ENCODE measurements around the gene PFKFB2.
"Not testable (repeated sequence)": the region's sequence is repeated elsewhere in the genome, so short reads cannot be mapped to it uniquely, and the experiment has no call there.

The PFKFB2 gene

GRCh38 chr1:207041397-207041796 is 11.7 kb upstream of the PFKFB2 start:
- not testable (repeated sequence) for FAIRE-seq

DNA sequence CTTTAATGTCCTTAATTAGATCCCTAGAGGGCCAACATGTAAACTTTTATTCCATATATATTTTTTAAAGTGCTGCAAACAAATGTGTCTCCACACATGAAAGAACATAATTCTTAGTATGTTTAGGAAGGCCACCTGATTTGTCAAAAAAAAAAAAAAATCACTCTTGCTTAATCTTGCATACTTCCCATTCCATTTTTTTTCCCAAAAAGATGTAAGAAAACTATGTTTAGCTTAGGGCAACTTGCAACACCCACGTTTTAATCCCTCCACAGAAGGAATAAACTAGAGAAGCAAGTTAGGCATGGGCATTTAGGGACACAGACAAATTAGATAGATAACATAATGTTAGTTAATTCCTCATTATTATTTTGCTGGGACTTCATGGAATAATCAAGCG is 7.6 kb upstream of the PFKFB2 start:
- FAIRE-seq: no peak

GRCh38 chr1:207047505-207047904 is 5.6 kb upstream of the PFKFB2 start:
- no peak for FAIRE-seq

GRCh38 chr1:207048041-207048440 is 5.0 kb upstream of the PFKFB2 start:
- no peak for FAIRE-seq

DNA sequence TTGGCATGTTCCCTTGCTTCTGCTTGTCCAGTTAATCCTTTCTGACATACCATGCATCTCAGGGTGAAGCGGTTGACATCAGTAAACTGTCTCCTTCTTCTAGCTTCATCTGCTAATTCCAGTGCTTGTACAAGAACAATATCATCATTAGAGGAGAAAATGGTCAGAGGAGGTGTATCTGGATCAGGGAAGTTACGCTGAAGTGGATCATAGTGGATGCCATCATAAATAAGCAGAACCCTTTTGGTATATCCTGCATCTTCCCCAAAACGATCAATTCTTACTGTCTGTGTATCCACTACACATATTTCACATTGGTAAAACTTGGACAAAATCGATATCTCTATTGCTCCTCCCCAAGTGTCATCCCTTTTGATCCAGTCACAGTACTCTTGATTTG is 4.0 kb upstream of the PFKFB2 start:
- no peak for FAIRE-seq

DNA sequence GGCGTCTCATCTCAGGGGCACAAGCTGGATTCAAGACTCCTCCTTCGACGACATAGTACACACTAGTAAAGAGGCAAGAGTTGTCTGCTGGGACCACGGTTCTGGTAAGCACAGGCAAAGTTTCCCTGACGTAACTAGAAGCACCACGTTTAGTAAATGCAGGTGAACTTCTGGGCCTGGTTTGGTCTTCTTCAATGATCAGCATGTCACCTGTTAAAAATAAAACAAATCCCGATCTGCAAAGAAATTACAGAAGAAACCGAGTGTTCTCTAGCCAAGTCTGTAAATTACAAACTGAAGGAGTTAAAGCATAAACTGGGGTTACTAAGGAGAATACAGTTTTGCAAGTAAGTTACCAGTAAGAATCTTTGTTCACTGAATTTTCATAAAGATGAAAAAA is 3.6 kb upstream of the PFKFB2 start:
- FAIRE-seq: no peak

DNA sequence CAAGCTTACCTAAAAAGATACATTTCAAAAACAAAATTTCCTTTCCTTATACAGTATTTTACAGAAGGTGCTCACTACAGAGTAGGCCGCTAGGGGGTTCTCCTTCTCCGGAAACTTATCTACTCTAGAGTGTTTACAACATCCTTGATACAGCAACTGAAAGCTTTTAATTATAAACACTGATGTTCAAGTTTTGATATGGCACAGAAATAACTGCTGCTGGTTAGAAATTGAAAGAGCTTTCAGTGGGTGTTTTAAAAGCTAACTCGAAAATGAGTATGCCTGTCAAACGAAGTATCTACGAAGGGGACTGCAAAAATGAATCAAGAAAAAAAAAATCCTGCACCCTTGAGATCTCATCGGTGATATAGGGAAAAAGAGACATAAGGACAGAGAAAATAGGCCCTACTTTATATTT is 3.1 kb upstream of the PFKFB2 start:
- FAIRE-seq: no peak

GRCh38 chr1:207050480-207051190 is 2.4 kb upstream of the PFKFB2 start:
- no peak for FAIRE-seq

- FAIRE-seq: no peak
Observed at GRCh38 chr1:207051191-207051943, 1.7 kb upstream of the PFKFB2 start, which contains the start of gene YOD1. Gene YOD1 (minus strand): TSS chr1:207051208. CDS start chr1:207051030, 178 bp downstream.

GRCh38 chr1:207054491-207054890 is 1.4 kb downstream of the PFKFB2 start:
- no peak for FAIRE-seq

DNA sequence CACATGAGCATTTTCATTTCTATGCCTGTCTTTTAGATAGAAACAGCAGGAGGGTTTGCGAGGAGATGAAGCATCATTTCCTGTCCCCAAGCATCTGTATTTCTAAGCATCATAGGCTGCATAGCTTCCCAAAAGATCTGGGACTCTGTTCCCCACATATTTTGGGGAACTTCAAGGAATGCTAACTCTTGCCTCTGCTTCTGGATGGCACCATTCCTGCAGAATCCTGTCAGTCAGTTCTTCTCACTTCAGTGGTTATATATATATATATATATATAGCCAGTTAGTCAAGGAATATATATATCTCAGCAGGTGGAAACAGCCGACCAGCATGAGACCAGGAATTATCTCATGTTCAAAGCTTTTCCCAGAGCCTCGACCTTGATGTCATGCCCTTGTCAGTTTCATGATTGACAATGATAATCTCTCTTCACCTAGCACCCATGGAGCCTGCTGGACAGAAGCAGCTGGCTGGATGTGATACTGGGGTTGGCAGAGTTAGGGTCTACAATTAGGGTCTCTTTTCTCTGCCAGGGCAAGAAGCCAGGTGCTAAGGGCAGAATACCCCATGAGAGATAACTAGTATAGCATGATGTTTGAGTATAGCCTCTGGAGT is 2.4 kb downstream of the PFKFB2 start:
- no peak for FAIRE-seq

- no peak for FAIRE-seq
Observed at GRCh38 chr1:207056673-207057072, 3.6 kb downstream of the PFKFB2 start.

DNA sequence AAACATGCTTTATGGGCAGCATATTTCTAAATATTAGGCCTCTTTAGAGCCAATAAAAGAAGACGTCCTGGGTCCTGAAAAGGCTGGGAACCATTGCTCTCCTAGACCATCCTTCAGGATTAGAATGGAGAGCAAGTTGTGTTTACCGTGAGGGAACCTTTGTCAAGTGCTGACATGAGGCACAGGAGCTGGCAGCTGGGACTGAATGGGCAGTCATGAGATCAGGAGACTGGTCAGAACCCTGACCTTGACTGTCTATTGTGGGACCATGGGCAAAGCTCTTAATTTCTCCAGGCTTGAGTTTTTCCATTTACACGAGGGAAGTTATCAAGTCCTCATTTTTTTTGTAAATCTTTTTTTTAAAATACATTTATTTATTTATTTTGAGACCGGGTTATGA is 5.2 kb downstream of the PFKFB2 start:
- FAIRE-seq: no peak

- FAIRE-seq: no peak
Observed at GRCh38 chr1:207058878-207059867, 6.1 kb downstream of the PFKFB2 start.

GRCh38 chr1:207059881-207060280 is 6.8 kb downstream of the PFKFB2 start:
- FAIRE-seq: no peak

DNA sequence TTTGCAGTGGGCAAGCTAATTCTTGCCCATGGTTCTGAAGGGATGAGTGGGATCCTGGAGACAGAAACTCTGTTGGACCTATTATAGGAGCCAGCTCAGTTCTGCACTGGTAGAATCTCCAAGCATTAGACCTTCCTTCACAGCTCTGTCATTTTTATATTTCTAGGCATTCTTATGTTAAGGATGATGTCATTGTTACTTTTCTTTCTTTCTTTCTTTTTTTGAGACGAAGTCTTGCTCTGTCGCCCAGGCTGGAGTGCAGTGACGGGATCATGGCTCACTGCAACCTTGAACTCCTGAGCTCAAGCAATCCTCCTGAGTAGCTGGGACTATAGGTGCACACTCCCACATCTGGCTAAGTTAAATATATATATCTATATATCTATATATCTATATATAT is 7.5 kb downstream of the PFKFB2 start:
- no peak for FAIRE-seq

DNA sequence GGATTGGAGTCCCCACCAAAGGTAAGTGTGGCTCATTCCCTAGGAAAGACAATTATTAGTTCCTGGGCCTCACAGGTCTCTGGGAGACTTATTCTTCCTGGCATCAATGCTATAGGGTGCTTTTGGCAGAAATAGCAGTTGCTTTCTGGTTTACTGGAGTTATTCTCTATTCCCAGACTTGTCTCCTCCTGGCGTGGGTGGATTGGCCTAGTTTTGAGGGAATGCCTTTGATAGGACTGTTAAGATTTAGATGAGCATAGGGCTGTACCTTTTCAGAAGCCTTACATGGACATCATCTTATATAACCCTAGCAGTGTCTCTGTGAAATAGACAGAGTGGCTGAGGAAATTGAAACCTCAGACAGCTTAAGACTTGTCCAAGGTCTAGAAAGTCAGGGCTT is 9.0 kb downstream of the PFKFB2 start:
- no peak for FAIRE-seq

DNA sequence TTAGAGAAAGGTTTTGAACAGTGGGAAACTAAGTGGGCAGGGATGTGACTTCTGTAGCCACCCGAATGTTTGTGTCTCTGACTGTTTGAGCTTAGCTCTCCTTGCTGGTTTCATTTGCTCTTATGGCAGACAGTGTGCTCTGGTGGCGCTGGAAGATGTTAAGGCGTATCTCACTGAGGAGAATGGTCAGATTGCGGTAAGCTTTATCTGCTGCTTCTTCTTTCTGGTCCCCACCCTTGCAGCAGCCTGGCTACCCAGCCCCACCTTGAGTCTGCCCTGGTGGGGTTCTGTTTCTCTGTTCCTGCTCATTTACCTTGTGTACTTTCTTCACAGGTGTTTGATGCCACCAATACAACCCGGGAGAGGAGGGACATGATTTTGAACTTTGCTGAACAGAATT is 9.9 kb downstream of the PFKFB2 start:
- no peak for FAIRE-seq

- FAIRE-seq: no peak
Observed at GRCh38 chr1:207064561-207064960, 11.5 kb downstream of the PFKFB2 start.

DNA sequence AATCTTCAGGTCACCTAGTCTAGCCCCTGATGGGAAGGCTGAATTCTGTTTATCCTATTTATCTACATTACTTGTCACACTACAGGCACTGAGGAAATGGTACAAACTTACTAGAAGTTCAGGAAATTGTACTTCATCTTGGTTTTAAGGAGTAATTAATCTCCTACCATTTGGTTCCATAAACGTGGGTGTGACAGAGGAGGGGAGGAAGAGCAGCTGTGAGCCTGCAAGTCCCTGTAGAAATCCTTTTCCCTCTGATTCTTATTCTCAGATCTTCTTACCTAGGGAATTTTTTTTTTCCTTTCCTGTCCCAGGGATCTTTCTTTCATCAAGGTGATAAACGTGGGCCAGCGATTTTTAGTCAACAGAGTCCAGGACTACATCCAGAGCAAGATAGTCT is 14.1 kb downstream of the PFKFB2 start:
- no peak for FAIRE-seq

DNA sequence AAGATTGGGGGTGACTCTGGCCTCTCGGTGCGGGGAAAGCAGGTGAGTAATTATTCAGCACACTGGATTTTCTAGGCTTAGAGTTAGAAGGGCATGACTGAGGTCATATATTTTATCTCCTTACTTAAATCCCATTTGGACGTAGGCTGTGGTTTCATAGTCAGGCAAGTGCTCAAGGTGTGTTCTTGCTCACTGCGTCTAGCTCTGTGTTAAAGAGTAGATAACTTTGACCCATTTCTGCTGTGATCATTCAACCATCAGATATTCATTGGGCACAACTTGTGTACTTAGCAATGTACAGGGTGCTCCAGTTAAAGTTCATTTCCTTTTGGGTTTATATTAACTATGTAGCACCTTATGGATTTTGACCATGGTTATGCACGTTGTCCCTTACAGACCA is 14.6 kb downstream of the PFKFB2 start:
- no peak for FAIRE-seq

GRCh38 chr1:207069061-207069460 is 16.0 kb downstream of the PFKFB2 start:
- no peak for FAIRE-seq

All from colon (tissue), 2 donors.